ENCODE measurements around the gene SLC8A2.

Gene SLC8A2

GRCh38 chr19:47448360-47448727 is 23.3 kb downstream of the SLC8A2 start:
- DNase-seq, result no peak

GRCh38 chr19:47447470-47448359 is 24.0 kb downstream of the SLC8A2 start:
- DNase-seq, result peak; percentile 51

GRCh38 chr19:47446534-47447469 is 24.9 kb downstream of the SLC8A2 start:
- peak; percentile 17 for DNase-seq

- DNase-seq, result peak; percentile 72
Observed at GRCh38 chr19:47445937-47446402, 25.7 kb downstream of the SLC8A2 start.

GRCh38 chr19:47445527-47445926 is 26.2 kb downstream of the SLC8A2 start:
- no peak for DNase-seq

GRCh38 chr19:47444388-47444821 is 27.3 kb downstream of the SLC8A2 start:
- peak; percentile 10 for DNase-seq

GRCh38 chr19:47443331-47443730 is 28.4 kb downstream of the SLC8A2 start:
- DNase-seq, result no peak

GRCh38 chr19:47438793-47439220 is 32.9 kb downstream of the SLC8A2 start:
- DNase-seq, result no peak

GRCh38 chr19:47437500-47437899 is 34.2 kb downstream of the SLC8A2 start:
- DNase-seq, result no peak

- peak; percentile 73 for DNase-seq
Observed at GRCh38 chr19:47436712-47437401, 34.8 kb downstream of the SLC8A2 start.

- no peak for DNase-seq
Observed at GRCh38 chr19:47435883-47436417, 35.7 kb downstream of the SLC8A2 start.

- no peak for DNase-seq
Observed at GRCh38 chr19:47435196-47435595, 36.5 kb downstream of the SLC8A2 start.

GRCh38 chr19:47434088-47434487 is 37.6 kb downstream of the SLC8A2 start:
- no peak for DNase-seq

GRCh38 chr19:47433121-47433520 is 38.6 kb downstream of the SLC8A2 start:
- DNase-seq, result no peak

GRCh38 chr19:47432499-47432898 is 39.2 kb downstream of the SLC8A2 start:
- DNase-seq, result no peak

GRCh38 chr19:47432091-47432490 is 39.6 kb downstream of the SLC8A2 start:
- no peak for DNase-seq

GRCh38 chr19:47430041-47430802 is 41.5 kb downstream of the SLC8A2 start:
- peak; percentile 17 for DNase-seq

- DNase-seq, result no peak
Observed at GRCh38 chr19:47429140-47429793, 42.4 kb downstream of the SLC8A2 start.

GRCh38 chr19:47428177-47428894 is 43.4 kb downstream of the SLC8A2 start:
- peak; percentile 90 for DNase-seq
